ENCODE measurements around the gene CNKSR2.

CNKSR2 gene

DNA sequence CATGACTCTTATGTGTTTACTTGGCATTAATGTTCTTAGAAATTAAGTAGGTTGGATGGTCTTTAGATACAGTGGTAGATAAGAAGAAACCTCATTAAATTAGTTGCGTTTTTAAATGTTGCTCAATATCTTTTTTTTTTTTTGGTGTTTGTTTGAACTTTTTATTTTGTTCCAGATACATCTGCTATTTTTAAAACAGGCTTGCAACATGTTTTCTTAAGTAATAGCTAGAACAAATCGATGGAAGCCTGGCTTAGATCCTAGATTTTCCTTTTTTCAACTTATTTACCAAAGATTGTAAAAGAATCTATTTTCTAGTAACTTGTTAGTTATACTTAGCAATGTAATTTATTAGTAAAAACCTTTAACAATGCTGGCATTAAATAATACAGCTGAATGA is 9.3 kb downstream of the CNKSR2 start:
- peaks cover 34% of the 10 kb centered on the region for H3K4me1 ChIP-seq (ENCODE audit: control insufficient read depth, insufficient read depth, low read length)
- H3K36me3 ChIP-seq (ENCODE audit: control insufficient read depth, insufficient read depth, low read length, severe bottlenecking), result no peaks in the 10 kb centered on the region
- peak overlapping the region; percentile 24 for H3K9ac ChIP-seq (ENCODE audit: low read length)
- no peaks in the 10 kb centered on the region for H3K9me3 ChIP-seq (ENCODE audit: control insufficient read depth, low read length)
- DNase-seq (ENCODE audit: low read depth), result no peak
- H3K27me3 ChIP-seq (replicated peaks; ENCODE audit: control insufficient read depth, insufficient read depth, low read length), result no peaks in the 10 kb centered on the region
- no peak overlapping the region for H3K4me3 ChIP-seq (ENCODE audit: low read length)

DNA sequence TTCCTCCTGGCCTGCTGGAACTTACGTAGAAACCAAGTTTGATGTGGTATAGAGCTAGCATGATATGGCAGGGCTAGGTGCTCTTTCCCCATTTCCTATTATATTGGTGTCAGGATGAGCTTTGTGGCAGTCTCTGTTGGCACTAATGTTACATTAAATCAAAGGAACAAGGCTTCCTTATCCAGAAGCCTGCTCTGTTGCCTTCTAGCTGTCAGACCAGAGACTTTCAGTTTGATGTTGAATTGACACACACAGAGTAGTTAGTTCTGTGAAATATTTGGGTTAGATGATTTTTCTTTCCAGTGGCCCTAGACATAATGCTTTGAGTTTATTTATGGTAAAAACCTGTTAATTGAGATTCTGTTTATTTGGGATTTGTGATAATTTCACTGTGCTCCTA is 10.0 kb downstream of the CNKSR2 start:
- Histone ChIP-seq H3K9me3 (ENCODE audit: control insufficient read depth, low read length) (no peaks in the 10 kb centered on the region), H3K4me1 (ENCODE audit: control insufficient read depth, insufficient read depth, low read length) (peaks cover 28% of the 10 kb centered on the region), H3K27me3 (replicated peaks; ENCODE audit: control insufficient read depth, insufficient read depth, low read length) (no peaks in the 10 kb centered on the region), H3K36me3 (ENCODE audit: control insufficient read depth, insufficient read depth, low read length, severe bottlenecking) (no peaks in the 10 kb centered on the region), H3K4me3 (ENCODE audit: low read length) (no peak overlapping the region), H3K9ac (ENCODE audit: low read length) (peak overlapping the region; percentile 24)
- no peak for DNase-seq (ENCODE audit: low read depth)

DNA sequence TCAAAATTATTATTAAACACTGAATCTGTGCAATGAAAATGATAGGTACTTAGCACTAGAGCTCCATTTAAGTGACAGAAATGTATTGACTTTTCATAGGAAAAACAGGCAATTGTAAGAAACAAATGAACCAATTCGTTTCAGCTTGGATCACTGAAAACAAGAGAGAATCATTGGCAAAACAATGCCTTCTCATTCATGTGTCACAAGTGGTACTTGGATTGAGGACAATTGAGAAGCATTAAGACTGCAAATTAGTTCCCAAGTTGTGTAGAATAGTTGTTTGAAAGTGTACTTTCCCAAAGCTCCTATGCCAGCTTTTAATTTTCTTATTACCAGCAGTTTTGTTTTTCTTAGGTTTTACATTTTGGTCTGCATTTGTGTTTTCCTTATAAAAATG is 20.6 kb downstream of the CNKSR2 start:
- no peaks in the 10 kb centered on the region for H3K36me3 ChIP-seq (ENCODE audit: control insufficient read depth, insufficient read depth, low read length, severe bottlenecking)
- peaks cover 12% of the 10 kb centered on the region for H3K9me3 ChIP-seq (ENCODE audit: control insufficient read depth, low read length)
- no peak overlapping the region for H3K4me3 ChIP-seq (ENCODE audit: low read length)
- no peak for DNase-seq (ENCODE audit: low read depth)
- H3K27me3 ChIP-seq (replicated peaks; ENCODE audit: control insufficient read depth, insufficient read depth, low read length), result peaks cover 6% of the 10 kb centered on the region
- no peak overlapping the region for H3K9ac ChIP-seq (ENCODE audit: low read length)
- H3K4me1 ChIP-seq (ENCODE audit: control insufficient read depth, insufficient read depth, low read length), result no peaks in the 10 kb centered on the region

- Histone ChIP-seq H3K9ac (ENCODE audit: low read length) (no peak overlapping the region), H3K9me3 (ENCODE audit: control insufficient read depth, low read length) (no peaks in the 10 kb centered on the region), H3K4me1 (ENCODE audit: control insufficient read depth, insufficient read depth, low read length) (no peaks in the 10 kb centered on the region), H3K27me3 (replicated peaks; ENCODE audit: control insufficient read depth, insufficient read depth, low read length) (peaks cover 3% of the 10 kb centered on the region), H3K36me3 (ENCODE audit: control insufficient read depth, insufficient read depth, low read length, severe bottlenecking) (no peaks in the 10 kb centered on the region), H3K4me3 (ENCODE audit: low read length) (no peak overlapping the region)
- DNase-seq (ENCODE audit: low read depth), result no peak
These were observed 24.2 kb downstream of the CNKSR2 start for GRCh38 chrX:21398426-21398825.

DNA sequence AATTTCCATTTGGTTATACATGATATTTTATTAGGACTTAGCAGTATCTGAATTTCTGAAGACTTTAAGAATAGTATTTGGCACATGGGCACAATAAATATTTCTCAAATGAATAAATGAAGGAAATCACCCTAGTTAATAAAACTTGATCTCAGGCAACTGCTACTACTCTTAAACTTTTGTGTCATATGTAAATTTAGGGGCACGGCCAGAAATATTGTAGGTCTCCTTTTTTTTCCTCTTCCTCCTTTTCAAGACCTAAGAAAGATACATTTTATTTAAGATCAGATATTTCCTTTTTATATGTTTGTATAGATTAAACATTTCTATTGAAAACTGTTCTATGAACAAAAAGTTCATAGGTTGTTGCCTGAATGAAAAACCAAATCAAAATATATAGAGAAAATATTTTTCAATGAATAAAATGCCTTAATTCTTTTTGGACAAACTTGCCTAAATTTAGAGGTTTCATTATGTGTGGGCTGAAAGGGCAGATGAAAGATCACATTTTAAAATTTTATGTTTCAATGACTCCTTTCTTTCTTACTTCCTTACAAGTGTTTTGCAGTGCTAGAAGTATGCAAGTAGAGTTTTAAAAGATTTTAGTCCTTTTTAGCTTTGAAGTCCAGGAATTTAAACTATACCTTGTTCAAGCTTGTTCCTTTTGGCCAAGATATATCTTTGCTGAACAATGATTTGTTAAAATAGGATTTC is 26.3 kb downstream of the CNKSR2 start:
- no peaks in the 10 kb centered on the region for H3K36me3 ChIP-seq (ENCODE audit: control insufficient read depth, insufficient read depth, low read length, severe bottlenecking)
- H3K9me3 ChIP-seq (ENCODE audit: control insufficient read depth, low read length), result no peaks in the 10 kb centered on the region
- no peak overlapping the region for H3K4me3 ChIP-seq (ENCODE audit: low read length)
- DNase-seq (ENCODE audit: low read depth), result no peak
- H3K4me1 ChIP-seq (ENCODE audit: control insufficient read depth, insufficient read depth, low read length), result no peaks in the 10 kb centered on the region
- H3K27me3 ChIP-seq (replicated peaks; ENCODE audit: control insufficient read depth, insufficient read depth, low read length), result peaks cover 3% of the 10 kb centered on the region
- H3K9ac ChIP-seq (ENCODE audit: low read length), result no peak overlapping the region

DNA sequence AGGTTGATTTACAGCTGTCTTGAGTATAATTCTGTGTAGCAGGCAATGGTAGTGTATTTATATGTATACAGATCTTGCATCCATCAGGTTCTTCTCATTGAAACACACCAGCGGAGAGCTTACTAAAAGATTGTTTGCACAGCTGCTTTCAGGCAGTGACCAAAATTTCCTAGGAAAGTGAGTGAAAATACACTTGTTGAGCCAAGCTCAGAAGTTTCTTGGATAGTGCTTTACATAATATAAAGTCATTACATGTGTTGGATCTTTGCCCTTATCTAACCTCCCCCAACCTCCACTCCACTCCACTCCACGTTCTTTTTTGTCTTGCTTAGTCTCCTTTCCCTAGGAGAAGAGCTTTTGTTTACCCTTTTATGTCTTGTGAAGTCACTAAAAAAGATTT is 34.1 kb downstream of the CNKSR2 start:
- no peaks in the 10 kb centered on the region for H3K36me3 ChIP-seq (ENCODE audit: control insufficient read depth, insufficient read depth, low read length, severe bottlenecking)
- DNase-seq (ENCODE audit: low read depth), result no peak
- H3K4me1 ChIP-seq (ENCODE audit: control insufficient read depth, insufficient read depth, low read length), result no peaks in the 10 kb centered on the region
- H3K4me3 ChIP-seq (ENCODE audit: low read length), result no peak overlapping the region
- no peak overlapping the region for H3K9ac ChIP-seq (ENCODE audit: low read length)
- no peaks in the 10 kb centered on the region for H3K9me3 ChIP-seq (ENCODE audit: control insufficient read depth, low read length)
- no peaks in the 10 kb centered on the region for H3K27me3 ChIP-seq (replicated peaks; ENCODE audit: control insufficient read depth, insufficient read depth, low read length)

DNA sequence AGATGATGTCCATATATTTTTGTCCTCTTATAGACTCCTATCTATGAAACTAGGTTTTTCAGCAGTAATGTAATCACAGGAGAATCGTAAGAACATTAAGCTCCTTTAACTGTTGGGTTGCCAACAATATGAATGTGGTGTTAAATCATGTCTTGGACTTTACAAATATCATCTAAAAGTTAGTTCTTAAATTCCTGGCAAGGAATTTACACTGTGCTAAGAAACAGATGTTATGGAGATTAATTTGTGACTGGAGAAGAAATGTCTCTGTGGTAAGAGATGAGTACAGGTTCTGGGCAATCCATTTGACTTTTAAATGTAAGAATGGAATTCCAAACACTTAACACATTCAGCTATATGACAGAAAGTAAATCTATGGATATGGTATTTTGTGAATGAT is 34.6 kb downstream of the CNKSR2 start:
- Histone ChIP-seq H3K4me3 (ENCODE audit: low read length) (no peak overlapping the region), H3K27me3 (replicated peaks; ENCODE audit: control insufficient read depth, insufficient read depth, low read length) (no peaks in the 10 kb centered on the region), H3K9ac (ENCODE audit: low read length) (no peak overlapping the region), H3K4me1 (ENCODE audit: control insufficient read depth, insufficient read depth, low read length) (no peaks in the 10 kb centered on the region), H3K9me3 (ENCODE audit: control insufficient read depth, low read length) (no peaks in the 10 kb centered on the region), H3K36me3 (ENCODE audit: control insufficient read depth, insufficient read depth, low read length, severe bottlenecking) (no peaks in the 10 kb centered on the region)
- DNase-seq (ENCODE audit: low read depth), result no peak

DNA sequence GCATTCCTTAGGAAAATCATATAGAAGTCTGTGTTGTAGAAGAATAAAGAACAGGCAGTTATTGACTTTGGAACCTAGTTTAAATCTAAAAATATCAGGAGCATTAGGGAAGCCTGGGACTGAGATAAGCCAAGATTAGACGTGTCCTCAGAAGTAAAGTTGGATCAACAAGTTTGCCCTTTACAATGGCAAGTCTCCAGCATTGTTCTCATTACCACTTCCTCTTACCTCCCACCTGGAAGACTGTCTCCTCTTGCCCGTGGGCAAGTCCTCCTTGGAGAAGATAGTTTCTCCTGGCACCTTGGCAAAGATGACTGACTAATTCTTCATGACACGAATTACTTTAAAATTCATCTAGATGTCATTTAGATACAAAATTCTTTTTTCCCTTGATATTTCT is 37.8 kb downstream of the CNKSR2 start:
- DNase-seq (ENCODE audit: low read depth), result no peak
- Histone ChIP-seq H3K9ac (ENCODE audit: low read length) (no peak overlapping the region), H3K4me1 (ENCODE audit: control insufficient read depth, insufficient read depth, low read length) (no peaks in the 10 kb centered on the region), H3K9me3 (ENCODE audit: control insufficient read depth, low read length) (no peaks in the 10 kb centered on the region), H3K36me3 (ENCODE audit: control insufficient read depth, insufficient read depth, low read length, severe bottlenecking) (no peaks in the 10 kb centered on the region), H3K27me3 (replicated peaks; ENCODE audit: control insufficient read depth, insufficient read depth, low read length) (no peaks in the 10 kb centered on the region), H3K4me3 (ENCODE audit: low read length) (no peak overlapping the region)

DNA sequence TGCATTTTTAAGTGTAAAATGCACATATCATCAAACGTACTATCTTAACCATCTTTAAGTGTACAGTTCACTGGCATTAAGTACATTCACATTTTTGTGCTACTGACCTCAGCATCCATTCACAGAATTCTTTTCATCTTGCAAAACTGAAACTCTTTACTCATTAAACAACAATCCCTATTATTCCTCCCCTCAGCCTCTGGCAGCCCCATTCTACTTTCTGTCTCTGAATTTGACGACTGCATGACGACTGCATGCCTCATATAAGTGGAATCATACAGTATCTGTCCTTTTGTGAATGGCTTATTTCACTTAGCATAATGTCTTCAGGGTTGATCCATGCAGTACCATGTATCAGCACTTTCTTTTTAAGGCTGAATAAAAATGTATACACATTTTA is 38.7 kb downstream of the CNKSR2 start:
- no peak overlapping the region for H3K9ac ChIP-seq (ENCODE audit: low read length)

DNA sequence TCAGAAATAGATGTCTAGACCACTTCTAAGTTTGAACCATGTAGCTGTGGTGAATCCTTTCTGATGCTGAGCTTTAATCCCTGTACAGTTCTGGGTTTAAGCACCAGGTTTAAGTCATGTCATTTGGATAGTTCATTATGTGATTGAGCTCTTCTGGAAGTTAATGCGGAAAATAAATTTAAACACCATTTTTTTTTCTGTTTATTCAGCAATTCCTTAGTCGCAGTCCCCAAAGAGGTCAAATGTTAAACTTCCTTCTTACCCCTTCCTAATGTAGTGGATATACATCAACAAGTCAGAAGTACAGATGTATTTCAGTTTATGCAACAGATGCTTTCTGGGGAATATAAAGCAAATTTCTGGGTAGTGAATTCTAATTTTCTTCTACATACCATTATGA is 52.9 kb downstream of the CNKSR2 start:
- H3K9me3 ChIP-seq (ENCODE audit: control insufficient read depth, low read length), result no peaks in the 10 kb centered on the region
- peaks cover 4% of the 10 kb centered on the region for H3K27me3 ChIP-seq (replicated peaks; ENCODE audit: control insufficient read depth, insufficient read depth, low read length)
- H3K36me3 ChIP-seq (ENCODE audit: control insufficient read depth, insufficient read depth, low read length, severe bottlenecking), result no peaks in the 10 kb centered on the region
- no peak overlapping the region for H3K9ac ChIP-seq (ENCODE audit: low read length)
- H3K4me1 ChIP-seq (ENCODE audit: control insufficient read depth, insufficient read depth, low read length), result no peaks in the 10 kb centered on the region
- no peak for DNase-seq (ENCODE audit: low read depth)
- no peak overlapping the region for H3K4me3 ChIP-seq (ENCODE audit: low read length)

More for the DNA sequence above, 38.7 kb downstream of the CNKSR2 start:
- Histone ChIP-seq H3K36me3 (ENCODE audit: control insufficient read depth, insufficient read depth, low read length, severe bottlenecking) (no peaks in the 10 kb centered on the region), H3K9me3 (ENCODE audit: control insufficient read depth, low read length) (peaks cover 1% of the 10 kb centered on the region), H3K4me1 (ENCODE audit: control insufficient read depth, insufficient read depth, low read length) (no peaks in the 10 kb centered on the region), H3K4me3 (ENCODE audit: low read length) (no peak overlapping the region), H3K27me3 (replicated peaks; ENCODE audit: control insufficient read depth, insufficient read depth, low read length) (no peaks in the 10 kb centered on the region)
- DNase-seq (ENCODE audit: low read depth), result no peak

GRCh38 chrX:21437036-21437435 is 62.8 kb downstream of the CNKSR2 start:
- Histone ChIP-seq H3K27me3 (replicated peaks; ENCODE audit: control insufficient read depth, insufficient read depth, low read length) (no peaks in the 10 kb centered on the region), H3K4me3 (ENCODE audit: low read length) (no peak overlapping the region), H3K9me3 (ENCODE audit: control insufficient read depth, low read length) (no peaks in the 10 kb centered on the region), H3K4me1 (ENCODE audit: control insufficient read depth, insufficient read depth, low read length) (no peaks in the 10 kb centered on the region), H3K9ac (ENCODE audit: low read length) (no peak overlapping the region), H3K36me3 (ENCODE audit: control insufficient read depth, insufficient read depth, low read length, severe bottlenecking) (no peaks in the 10 kb centered on the region)
- DNase-seq (ENCODE audit: low read depth), result no peak

DNA sequence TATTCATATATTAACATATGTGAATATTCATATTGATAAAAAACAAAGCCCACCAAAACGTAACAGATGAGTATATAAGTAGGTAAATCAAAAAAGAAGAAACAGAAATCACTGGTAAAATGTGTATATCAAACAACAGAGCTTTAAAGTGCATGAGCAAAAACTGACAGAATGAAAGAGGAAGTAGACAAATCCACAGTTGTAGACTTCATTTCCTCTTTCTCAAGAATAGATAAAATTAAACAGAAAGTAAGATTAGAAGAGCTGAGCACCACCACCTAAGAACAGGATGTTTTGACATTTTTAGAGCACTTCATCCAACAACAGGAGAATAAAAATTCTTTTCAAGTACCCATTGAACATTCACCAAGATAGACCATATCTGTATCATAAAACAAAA is 64.6 kb downstream of the CNKSR2 start:
- H3K9ac ChIP-seq (ENCODE audit: low read length), result no peak overlapping the region
- no peaks in the 10 kb centered on the region for H3K9me3 ChIP-seq (ENCODE audit: control insufficient read depth, low read length)
- no peaks in the 10 kb centered on the region for H3K27me3 ChIP-seq (replicated peaks; ENCODE audit: control insufficient read depth, insufficient read depth, low read length)
- no peaks in the 10 kb centered on the region for H3K4me1 ChIP-seq (ENCODE audit: control insufficient read depth, insufficient read depth, low read length)
- H3K4me3 ChIP-seq (ENCODE audit: low read length), result no peak overlapping the region
- DNase-seq (ENCODE audit: low read depth), result no peak
- H3K36me3 ChIP-seq (ENCODE audit: control insufficient read depth, insufficient read depth, low read length, severe bottlenecking), result no peaks in the 10 kb centered on the region
